Ascending aorta (tissue), 2 donors: ENCODE measurements around the gene CFAP77. TPM values are rescaled to one million over a fixed set of nuclear protein-coding genes. Genes with fewer than 3 reads are reported as not detected.

ENCODE experiments used
- DNase-seq, 2 donors: peaks; one replicate each; pipeline ENCODE4 v3.0.0-alpha.2; 2019; ENCODE audit warnings: low spot score in 2 of 2
- H3K27ac ChIP-seq, 2 donors: fragments of 200-600 bp; sonication (generic); one replicate each; pipeline ENCODE4 v1.5.1; 2016 to 2017; ENCODE audit warnings: mild to moderate bottlenecking in 1 of 2
- H3K27me3 ChIP-seq: fragments of 200-600 bp; sonication (generic); one replicate; pipeline ENCODE4 v1.5.1; 2017
- H3K36me3 ChIP-seq, 2 donors: fragments of 200-600 bp; sonication (generic); one replicate each; pipeline ENCODE4 v1.5.1; 2016
- H3K4me1 ChIP-seq, 2 donors: fragments of 200-600 bp; sonication (generic); one replicate each; pipeline ENCODE4 v1.5.1; 2016 to 2017; ENCODE audit warnings: mild to moderate bottlenecking in 1 of 2
- H3K4me3 ChIP-seq, 2 donors: fragments of 200-600 bp; sonication (generic); one replicate each; pipeline ENCODE4 v1.5.1; 2016 to 2017; ENCODE audit warnings: mild to moderate bottlenecking in 1 of 2
- H3K9me3 ChIP-seq, 2 donors: fragments of 200-600 bp; sonication (generic); one replicate each; pipeline ENCODE4 v1.5.1; 2016
- intact Hi-C: fragments of 100-400 bp; cut with DNase I; formaldehyde crosslinking; loops from one replicate; pipeline ENCODE4 v1.15.1; 2023
- total RNA-seq: library from RNA; depleted of rRNA; stranded (reverse); fragments of >200 nt; gene quantifications from one replicate; pipeline ENCODE4 v1.1.0, GENCODE V29; 2016
- TF ChIP-seq, protein P1 (sequence below), 3 experiments: fragments of 200-600 bp in 2 of 3; fragments of 450-650 bp in 1 of 3; sonication (generic) in 2 of 3; IDR thresholded peaks; one replicate each; pipeline ENCODE4 v1.5.1; 2016 to 2019; ENCODE audit warnings: antibody characterized with exemption in 3 of 3, mild to moderate bottlenecking in 1 of 3, moderate library complexity in 1 of 3

CFAP77 gene
- total RNA-seq, 1 donor from 2014 or later, result not detected

DNA sequence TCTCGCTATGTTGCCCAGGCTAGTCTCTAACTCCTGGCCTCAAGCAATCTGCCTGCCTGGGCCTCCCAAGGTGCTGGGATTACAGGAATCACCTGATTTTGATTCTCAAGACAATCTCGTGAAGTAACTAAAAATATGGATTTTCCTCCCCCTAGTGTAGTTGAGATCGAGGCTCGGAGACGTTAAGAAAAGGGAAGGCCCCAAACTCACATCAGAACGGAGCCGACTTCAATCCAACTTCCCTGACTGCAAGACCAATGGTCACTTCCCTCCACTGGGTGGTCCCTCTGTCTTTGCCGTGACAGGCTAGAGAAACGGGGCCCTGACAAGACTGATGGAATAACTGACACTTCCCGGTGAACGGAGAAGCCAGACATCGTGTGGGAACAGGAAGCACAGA lies 200.7 kb downstream of the CFAP77 start:
- Histone ChIP-seq H3K4me1 (no peaks in the 10 kb centered on the region), H3K27ac (no peak overlapping the region), H3K4me3 (no peak overlapping the region), H3K9me3 (no peaks in the 10 kb centered on the region), H3K36me3 (peaks cover 55 to 85% of the 10 kb centered on the region in 2 donors), H3K27me3 (no peaks in the 10 kb centered on the region)
- intact Hi-C loops, result no loop called here
- DNase-seq, result no peak
- TF ChIP-seq, protein P1, sequence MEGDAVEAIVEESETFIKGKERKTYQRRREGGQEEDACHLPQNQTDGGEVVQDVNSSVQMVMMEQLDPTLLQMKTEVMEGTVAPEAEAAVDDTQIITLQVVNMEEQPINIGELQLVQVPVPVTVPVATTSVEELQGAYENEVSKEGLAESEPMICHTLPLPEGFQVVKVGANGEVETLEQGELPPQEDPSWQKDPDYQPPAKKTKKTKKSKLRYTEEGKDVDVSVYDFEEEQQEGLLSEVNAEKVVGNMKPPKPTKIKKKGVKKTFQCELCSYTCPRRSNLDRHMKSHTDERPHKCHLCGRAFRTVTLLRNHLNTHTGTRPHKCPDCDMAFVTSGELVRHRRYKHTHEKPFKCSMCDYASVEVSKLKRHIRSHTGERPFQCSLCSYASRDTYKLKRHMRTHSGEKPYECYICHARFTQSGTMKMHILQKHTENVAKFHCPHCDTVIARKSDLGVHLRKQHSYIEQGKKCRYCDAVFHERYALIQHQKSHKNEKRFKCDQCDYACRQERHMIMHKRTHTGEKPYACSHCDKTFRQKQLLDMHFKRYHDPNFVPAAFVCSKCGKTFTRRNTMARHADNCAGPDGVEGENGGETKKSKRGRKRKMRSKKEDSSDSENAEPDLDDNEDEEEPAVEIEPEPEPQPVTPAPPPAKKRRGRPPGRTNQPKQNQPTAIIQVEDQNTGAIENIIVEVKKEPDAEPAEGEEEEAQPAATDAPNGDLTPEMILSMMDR (IDR thresholded peaks at IDR 0.05), result no peak

DNA sequence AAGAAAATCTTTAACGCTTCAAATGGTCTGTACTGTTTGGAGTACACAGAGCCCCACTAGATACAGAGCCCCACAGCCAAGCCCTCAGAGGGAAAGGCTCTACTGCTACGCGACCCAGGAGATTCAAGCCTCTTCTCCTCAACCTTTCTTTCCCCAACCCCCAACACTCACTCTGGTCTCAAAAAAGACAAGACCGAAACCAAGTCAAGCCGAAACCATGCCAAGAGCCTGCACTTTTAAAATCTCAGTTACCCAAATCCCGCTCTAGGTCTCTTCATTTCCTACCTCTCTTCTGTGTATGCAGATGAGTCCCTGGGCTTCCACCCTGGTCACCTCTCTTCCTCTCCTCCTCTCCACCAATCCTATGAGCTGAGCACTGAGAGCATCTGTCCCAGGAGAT lies 204.3 kb downstream of the CFAP77 start:
- H3K27me3 ChIP-seq, result no peaks in the 10 kb centered on the region

DNA sequence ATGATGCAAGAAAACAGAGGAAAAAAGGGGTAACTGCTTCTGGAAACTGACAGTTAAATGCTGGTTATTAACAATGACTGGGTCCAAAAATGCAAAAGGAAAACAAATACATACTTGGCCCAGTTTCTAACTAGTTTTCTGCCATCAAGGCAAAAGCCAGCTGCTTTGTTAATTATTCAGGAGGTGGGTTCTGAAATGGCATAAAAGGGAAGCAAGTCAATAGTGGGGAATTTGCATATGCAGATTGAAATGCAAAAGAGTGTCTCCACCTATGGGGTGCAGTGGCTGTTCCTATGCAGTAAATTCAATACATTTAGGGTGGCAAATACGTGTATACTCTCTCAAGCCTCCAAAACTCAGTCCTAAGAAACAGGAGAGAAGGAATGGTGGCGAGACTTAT lies 205.8 kb downstream of the CFAP77 start:
- no peaks in the 10 kb centered on the region for H3K9me3 ChIP-seq
- intact Hi-C loops, result no loop called here
- no peaks in the 10 kb centered on the region for H3K4me1 ChIP-seq
- no peaks in the 10 kb centered on the region for H3K27me3 ChIP-seq
- H3K36me3 ChIP-seq, result peaks cover 47 to 82% of the 10 kb centered on the region in 2 donors
- no peak overlapping the region for H3K4me3 ChIP-seq
- no peak overlapping the region for H3K27ac ChIP-seq
- TF ChIP-seq, protein P1 (IDR thresholded peaks at IDR 0.05), result no peak
- no peak for DNase-seq

More for the DNA sequence above, 204.3 kb downstream of the CFAP77 start:
- H3K4me3 ChIP-seq, result no peak overlapping the region
- TF ChIP-seq, protein P1 (IDR thresholded peaks at IDR 0.05), result no peak
- intact Hi-C loops, result no loop called here
- no peaks in the 10 kb centered on the region for H3K4me1 ChIP-seq
- peaks cover 57 to 95% of the 10 kb centered on the region in 2 donors for H3K36me3 ChIP-seq
- no peak for DNase-seq
- no peaks in the 10 kb centered on the region for H3K9me3 ChIP-seq
- no peak overlapping the region for H3K27ac ChIP-seq

DNA sequence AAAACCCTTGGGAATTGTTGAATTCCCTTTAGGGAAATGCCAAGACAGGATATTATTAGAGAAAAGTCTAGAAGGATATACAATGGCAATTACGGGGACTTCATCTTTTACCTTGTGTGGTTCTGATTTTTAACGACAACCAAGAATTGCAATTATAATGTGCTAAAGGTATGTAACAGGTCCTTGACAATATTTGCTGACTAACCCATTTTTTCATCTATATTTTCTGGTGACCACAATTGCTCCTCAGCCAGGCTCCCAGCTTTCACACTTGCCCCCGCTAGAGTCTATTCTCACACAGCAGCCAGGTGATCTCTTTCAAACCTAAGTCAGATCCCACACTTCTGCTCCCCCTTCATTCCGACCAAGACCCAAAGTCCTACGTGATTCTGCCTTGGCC lies 206.7 kb downstream of the CFAP77 start:
- intact Hi-C loops, result no loop called here
- H3K4me3 ChIP-seq, result no peak overlapping the region
- no peaks in the 10 kb centered on the region for H3K4me1 ChIP-seq
- DNase-seq, result no peak
- no peaks in the 10 kb centered on the region for H3K9me3 ChIP-seq
- TF ChIP-seq, protein P1 (IDR thresholded peaks at IDR 0.05), result no peak
- peaks cover 38 to 80% of the 10 kb centered on the region in 2 donors for H3K36me3 ChIP-seq
- no peak overlapping the region for H3K27ac ChIP-seq
- no peaks in the 10 kb centered on the region for H3K27me3 ChIP-seq

DNA sequence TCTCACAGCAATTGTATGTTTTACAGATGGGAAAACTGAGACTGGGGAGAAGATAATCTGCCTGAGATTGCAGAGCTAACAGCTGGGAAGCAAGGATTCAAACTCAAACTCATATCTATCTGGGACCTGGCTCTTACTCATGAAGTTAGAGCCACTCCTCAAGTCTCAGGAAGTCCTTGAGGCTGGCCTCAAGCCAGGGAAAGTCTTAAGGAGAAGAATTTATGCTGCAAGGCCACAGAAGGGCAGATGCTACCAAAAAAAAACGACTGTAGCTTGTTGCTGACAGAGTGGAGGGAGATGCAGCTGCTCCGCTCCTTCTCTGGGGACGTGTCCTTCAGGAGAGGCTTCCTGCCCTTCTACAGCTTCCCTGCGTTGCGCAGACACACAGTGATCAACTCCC lies 212.1 kb downstream of the CFAP77 start:
- no peak overlapping the region for H3K27ac ChIP-seq
- H3K27me3 ChIP-seq, result no peaks in the 10 kb centered on the region
- TF ChIP-seq, protein P1 (IDR thresholded peaks at IDR 0.05), result no peak

More for the DNA sequence above, 212.1 kb downstream of the CFAP77 start:
- H3K4me1 ChIP-seq, result no peaks in the 10 kb centered on the region
- no peak for DNase-seq
- peaks cover 30 to 59% of the 10 kb centered on the region in 2 donors for H3K36me3 ChIP-seq
- intact Hi-C loops, result no loop called here
- H3K9me3 ChIP-seq, result no peaks in the 10 kb centered on the region
- H3K4me3 ChIP-seq, result no peak overlapping the region

Other genes with a start within 250 kb of the CFAP77 start
- 5.9 TPM for gene NTNG2, start 248.2 kb upstream of the CFAP77 start, total RNA-seq
- gene SETX, start 55.2 kb upstream of the CFAP77 start, total RNA-seq, result 31.2 TPM
- gene TTF1, start 3.4 kb upstream of the CFAP77 start, total RNA-seq, result 2.3 TPM
- not detected for gene BARHL1, start 172.4 kb downstream of the CFAP77 start, total RNA-seq